Esophagus muscularis mucosa (tissue), 4 donors: Measurements from ENCODE around the gene SLF2. TPM values are rescaled to one million over a fixed set of nuclear protein-coding genes. Genes with fewer than 3 reads are reported as not detected.

Source experiments
- DNase-seq: peaks from one replicate; pipeline ENCODE4 v3.0.0-alpha.2; 2017; ENCODE audit errors: extremely low spot score
- H3K27ac ChIP-seq, 4 donors: fragments of 200-600 bp; sonication (generic); replicated peaks in 1 of 4; 1 replicate in 3 of 4; 2 replicates in 1 of 4; pipeline ENCODE4 v1.5.1; 2016 to 2019; ENCODE audit warnings: mild to moderate bottlenecking in 1 of 4
- H3K27me3 ChIP-seq, 4 donors: fragments of 200-600 bp; sonication (generic); one replicate each; pipeline versions ENCODE4 v1.5.1 to v1.6.0; 2016 to 2019
- H3K36me3 ChIP-seq, 4 donors: fragments of 200-600 bp; sonication (generic); one replicate each; pipeline ENCODE4 v1.5.1; 2016 to 2019
- H3K4me1 ChIP-seq, 4 donors: fragments of 200-600 bp; sonication (generic); one replicate each; pipeline ENCODE4 v1.5.1; 2016 to 2019
- H3K4me3 ChIP-seq, 4 donors: fragments of 200-600 bp; sonication (generic); 1 replicate in 2 of 4; 2 replicates in 2 of 4; pipeline ENCODE4 v1.5.1; 2016 to 2019; ENCODE audit warnings: mild to moderate bottlenecking in 4 of 4, moderate library complexity in 1 of 4
- H3K9me3 ChIP-seq, 4 donors: fragments of 200-600 bp; sonication (generic); 1 replicate in 3 of 4; 2 replicates in 1 of 4; pipeline ENCODE4 v1.5.1; 2016 to 2019
- CTCF ChIP-seq, 3 experiments: fragments of 200-600 bp in 2 of 3; fragments of 450-650 bp in 1 of 3; sonication (generic) in 2 of 3; IDR thresholded peaks; one replicate each; pipeline ENCODE4 v1.5.1; 2017 to 2019; ENCODE audit warnings: antibody characterized with exemption in 3 of 3, mild to moderate bottlenecking in 2 of 3, moderate library complexity in 1 of 3
- EP300 ChIP-seq: sonication (generic); formaldehyde crosslinking; IDR thresholded peaks from one replicate; pipeline ENCODE4 v1.6.1; 2017; ENCODE audit warnings: antibody characterized with exemption
- POLR2A ChIP-seq: fragments of 450-650 bp; IDR thresholded peaks from one replicate; pipeline ENCODE4 v1.6.1; 2017; ENCODE audit warnings: antibody characterized with exemption, moderate library complexity, mild to moderate bottlenecking, low read depth
- POLR2AphosphoS5 ChIP-seq, 2 donors: sonication (generic); formaldehyde crosslinking; IDR thresholded peaks; one replicate each; pipeline ENCODE4 v1.6.1; 2017; ENCODE audit warnings: antibody characterized with exemption in 2 of 2
- WGBS: methylation state at CpG from one replicate; pipeline ENCODE4 v1.1.5; 2018; 5-methylcytosine and 5-hydroxymethylcytosine counted together
- intact Hi-C: fragments of 100-400 bp; cut with DNase I; formaldehyde crosslinking; loops from one replicate; pipeline ENCODE4 v1.15.1; 2023
- total RNA-seq, 4 donors: library from RNA; depleted of rRNA; stranded (reverse); fragments of >200 nt; gene quantifications; one replicate each; pipeline versions ENCODE4 v1.1.0 to v1.2.1, GENCODE V29; 2016

Gene SLF2
- total RNA-seq, 4 donors from 2014 or later, result 19.1 to 34.1 (median 20.8) TPM

- no peak for DNase-seq
- peaks cover 0 to 8% (median 8%) of the 10 kb centered on the region in 4 donors for H3K36me3 ChIP-seq
- H3K27ac ChIP-seq, result peak overlapping the region in 3 of 4 donors; percentile 42 to 72 (median 56)
- H3K9me3 ChIP-seq, result no peaks in the 10 kb centered on the region
- H3K4me1 ChIP-seq, result peaks cover 40 to 57% (median 55%) of the 10 kb centered on the region in 4 donors
- H3K27me3 ChIP-seq, result peaks cover 0 to 14% (median 0%) of the 10 kb centered on the region in 4 donors
- no peak overlapping the region for H3K4me3 ChIP-seq
- intact Hi-C loops, result loop anchor here (2.0 to 10.0 kb wide), 2 partner anchors 15 to 47 kb away; partner anchors contain the start of gene SEMA4G
- 74% methylated on average over 9 of the region's 22 CpGs for WGBS
- peak in 2 of 3 experiments; percentile 8 to 12 for TF ChIP-seq CTCF (IDR thresholded peaks at IDR 0.05)
- no peak for TF ChIP-seq POLR2AphosphoS5 (IDR thresholded peaks at IDR 0.05)
Observed at GRCh38 chr10:101011517-101012423, 99.0 kb downstream of the SLF2 start.

- WGBS, result 16% methylated on average over 14 of the region's 14 CpGs
- DNase-seq, result no peak
- Histone ChIP-seq H3K27me3 (peaks cover 0 to 22% (median 0%) of the 10 kb centered on the region in 4 donors), H3K4me3 (peak overlapping the region in 1 of 4 donors; percentile 5), H3K27ac (peak overlapping the region; percentile 42 to 72 (median 58)), H3K36me3 (no peaks in the 10 kb centered on the region), H3K4me1 (peaks cover 32 to 47% (median 45%) of the 10 kb centered on the region in 4 donors), H3K9me3 (no peaks in the 10 kb centered on the region)
- intact Hi-C loops, result loop anchor here (2.0 to 10.0 kb wide), 2 partner anchors 16 to 48 kb away; partner anchors contain the start of gene SEMA4G
- TF ChIP-seq CTCF (IDR thresholded peaks at IDR 0.05) (peak; percentile 88 to 94 (median 90)), POLR2AphosphoS5 (IDR thresholded peaks at IDR 0.05) (peak; percentile 69 to 80), EP300 (no peak), POLR2A (no peak)
Observed at GRCh38 chr10:101012525-101013364, 100.0 kb downstream of the SLF2 start.

- intact Hi-C loops, result loop anchor here (2.0 to 10.0 kb wide), 2 partner anchors 17 to 49 kb away; partner anchors contain the start of gene SEMA4G
- no peaks in the 10 kb centered on the region for H3K9me3 ChIP-seq
- WGBS, result 52% methylated on average over 9 of the region's 9 CpGs
- peak overlapping the region; percentile 42 to 72 (median 58) for H3K27ac ChIP-seq
- TF ChIP-seq POLR2A (no peak), CTCF (IDR thresholded peaks at IDR 0.05) (no peak), POLR2AphosphoS5 (IDR thresholded peaks at IDR 0.05) (no peak), EP300 (no peak)
- H3K36me3 ChIP-seq, result no peaks in the 10 kb centered on the region
- peaks cover 28 to 45% (median 40%) of the 10 kb centered on the region in 4 donors for H3K4me1 ChIP-seq
- no peak for DNase-seq
- peak overlapping the region in 1 of 4 donors; percentile 5 for H3K4me3 ChIP-seq
- peaks cover 0 to 28% (median under 1%) of the 10 kb centered on the region in 4 donors for H3K27me3 ChIP-seq
Observed at GRCh38 chr10:101013365-101013825, 100.6 kb downstream of the SLF2 start.

- Histone ChIP-seq H3K36me3 (no peaks in the 10 kb centered on the region), H3K27ac (no peak overlapping the region), H3K4me1 (peaks cover 32 to 44% (median 42%) of the 10 kb centered on the region in 4 donors), H3K27me3 (peaks cover 0 to 37% (median 3%) of the 10 kb centered on the region in 4 donors), H3K9me3 (no peaks in the 10 kb centered on the region), H3K4me3 (no peak overlapping the region)
- WGBS, result 17% methylated on average over 10 of the region's 11 CpGs
- no peak for DNase-seq
- TF ChIP-seq EP300 (no peak), CTCF (IDR thresholded peaks at IDR 0.05) (peak in 2 of 3 experiments; percentile 89 to 98), POLR2AphosphoS5 (IDR thresholded peaks at IDR 0.05) (peak in 1 of 2 donors; percentile 15), POLR2A (no peak)
- intact Hi-C loops, result loop anchor here (10.0 kb wide), 1 partner anchor 50 kb away; the partner anchor contains the start of gene SEMA4G
Observed at GRCh38 chr10:101014230-101014884, 101.6 kb downstream of the SLF2 start.
